Inflammatory macrophage treated with lipopolysaccharide for 4 hours (primary cell): Measurements from ENCODE around the gene MYO7A.

ENCODE experiments used
- DNase-seq: peaks from one replicate; pipeline ENCODE4 v3.0.0-alpha.2; 2020

Gene MYO7A

GRCh38 chr11:77147668-77148321 lies 19.7 kb downstream of the MYO7A start:
- no peak for DNase-seq

- DNase-seq = no peak
These were observed 21.1 kb downstream of the MYO7A start for GRCh38 chr11:77148963-77149715.

DNA sequence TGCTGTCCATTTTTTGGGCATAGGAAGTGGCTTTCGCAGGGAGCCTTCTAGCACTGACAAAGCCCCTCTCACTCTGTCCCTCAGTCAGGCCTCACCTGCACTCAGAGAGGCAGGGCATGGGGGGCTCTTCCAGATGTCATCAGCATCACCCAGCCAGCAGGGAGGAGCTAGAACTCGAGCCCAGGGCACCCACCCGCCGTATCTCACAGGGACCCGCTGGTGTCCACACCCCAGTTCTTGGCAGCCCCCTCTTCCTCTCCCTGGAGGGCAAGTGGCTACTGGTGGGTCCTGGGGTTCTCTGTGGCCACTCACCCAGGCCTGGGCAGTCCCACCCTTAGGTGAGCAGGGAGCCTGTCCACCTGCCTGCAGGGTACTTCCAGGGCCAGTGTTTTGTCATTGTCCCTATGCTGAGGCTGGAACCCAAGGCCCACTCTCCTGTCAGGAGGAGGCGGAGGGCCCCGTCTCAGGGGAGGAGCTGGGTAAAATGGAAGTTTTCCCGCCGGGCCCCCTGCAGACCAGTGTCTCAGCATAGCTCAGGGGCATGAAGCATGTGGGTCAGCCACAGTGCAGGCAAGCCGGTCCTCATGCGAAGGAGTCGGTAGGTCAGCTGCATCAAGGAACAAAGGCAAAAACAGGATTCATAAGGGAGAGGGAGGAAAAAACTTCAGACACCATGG lies 21.8 kb downstream of the MYO7A start:
- no peak for DNase-seq

GRCh38 chr11:77150836-77151235 lies 22.8 kb downstream of the MYO7A start:
- DNase-seq = no peak

- peak; percentile 27 for DNase-seq
These were observed 23.9 kb downstream of the MYO7A start for GRCh38 chr11:77151804-77152509.

GRCh38 chr11:77152846-77153245 lies 24.8 kb downstream of the MYO7A start:
- DNase-seq = no peak

DNA sequence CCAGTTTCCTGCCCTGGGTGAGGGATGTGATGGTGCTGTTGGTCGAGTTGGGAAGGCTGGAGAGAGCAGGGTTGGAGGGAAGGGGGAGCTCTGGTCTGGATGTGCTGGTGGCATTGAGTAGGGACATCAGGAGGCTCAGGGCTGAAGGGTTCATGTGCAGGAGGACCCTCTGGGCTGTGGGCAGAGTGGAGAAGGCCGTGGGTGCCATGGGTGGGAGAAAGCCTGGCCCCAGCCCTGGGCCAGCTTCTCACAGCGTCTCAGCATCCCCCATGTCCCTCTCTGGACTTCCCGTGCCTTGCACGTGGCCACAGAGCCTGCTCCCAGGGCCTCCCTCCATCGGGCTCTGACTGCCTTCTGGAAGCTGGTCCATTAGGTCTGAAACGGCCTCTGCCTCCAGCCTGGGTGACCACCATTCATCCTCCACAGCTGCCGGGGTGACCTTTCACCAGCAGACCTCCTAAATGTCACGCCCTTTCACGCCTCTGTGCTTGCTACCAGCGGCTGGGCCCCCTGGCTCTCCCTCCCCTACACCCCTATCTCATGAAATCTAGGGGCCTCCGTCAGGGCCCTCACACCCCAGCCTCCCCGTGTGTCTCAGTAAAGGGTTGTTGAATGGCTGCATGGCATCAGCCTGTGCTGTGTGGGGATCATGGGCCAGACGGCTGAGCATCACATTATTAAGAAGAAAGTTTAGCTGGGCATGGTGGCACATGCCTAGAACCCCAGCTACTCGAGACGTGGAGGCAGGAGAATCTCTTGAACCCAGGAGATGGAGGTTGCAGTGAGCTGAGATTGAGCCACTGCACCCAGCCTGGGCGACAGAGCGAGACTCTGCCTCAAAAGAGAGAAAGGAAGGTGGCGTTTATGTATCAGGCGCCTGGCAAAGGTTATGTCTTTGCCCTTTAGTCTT lies 25.5 kb downstream of the MYO7A start:
- DNase-seq = no peak

- DNase-seq = no peak
These were observed 26.5 kb downstream of the MYO7A start for GRCh38 chr11:77154381-77155081.

- no peak for DNase-seq
These were observed 27.0 kb downstream of the MYO7A start for GRCh38 chr11:77155082-77155475.

DNA sequence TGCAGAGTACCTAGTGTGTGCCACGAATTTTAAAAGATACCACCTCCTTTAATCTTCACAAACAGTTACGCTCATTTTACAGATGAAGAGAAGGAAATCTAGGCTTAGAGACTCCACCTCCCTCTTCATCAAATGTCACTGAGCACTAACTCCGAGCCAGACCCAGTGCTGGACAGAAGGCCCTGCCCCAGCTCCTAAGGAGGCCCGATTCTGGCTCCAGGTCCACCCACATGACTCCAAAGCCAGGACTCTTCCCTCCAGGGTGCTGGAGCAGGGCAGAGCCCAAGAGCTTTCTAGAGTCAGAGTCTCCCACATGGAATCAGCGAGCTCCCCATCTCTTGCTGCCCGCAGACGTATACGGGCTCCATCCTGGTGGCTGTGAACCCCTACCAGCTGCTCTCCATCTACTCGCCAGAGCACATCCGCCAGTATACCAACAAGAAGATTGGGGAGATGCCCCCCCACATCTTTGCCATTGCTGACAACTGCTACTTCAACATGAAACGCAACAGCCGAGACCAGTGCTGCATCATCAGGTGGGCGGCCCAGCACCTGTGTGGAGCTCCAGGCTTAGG lies 27.6 kb downstream of the MYO7A start:
- DNase-seq = no peak

GRCh38 chr11:77156396-77157195 lies 28.6 kb downstream of the MYO7A start:
- DNase-seq = no peak

GRCh38 chr11:77158041-77158695 lies 30.1 kb downstream of the MYO7A start:
- DNase-seq = no peak

GRCh38 chr11:77159219-77159936 lies 31.3 kb downstream of the MYO7A start:
- no peak for DNase-seq

- DNase-seq = no peak
These were observed 32.0 kb downstream of the MYO7A start for GRCh38 chr11:77159937-77160495.

GRCh38 chr11:77163271-77163670 lies 35.2 kb downstream of the MYO7A start:
- no peak for DNase-seq

DNA sequence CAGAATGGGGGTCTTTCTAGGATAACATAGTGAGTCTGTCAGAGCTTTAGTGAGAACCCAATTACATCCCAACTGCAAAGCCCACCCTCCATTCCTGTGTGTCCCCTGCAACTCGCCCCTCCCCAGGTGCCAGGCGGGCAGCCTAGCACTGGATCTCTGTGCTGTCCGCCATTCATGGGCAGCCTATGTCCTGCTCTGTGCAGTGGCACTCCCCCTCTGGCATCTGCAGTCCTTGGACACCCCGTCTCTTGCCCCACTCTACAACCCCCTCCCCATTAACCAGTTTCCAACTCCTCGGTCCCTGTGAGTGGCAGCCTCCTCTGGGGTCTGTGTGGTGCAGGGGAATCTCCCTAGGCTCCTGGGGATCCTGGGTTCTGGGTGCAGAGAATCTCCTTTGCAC lies 37.0 kb downstream of the MYO7A start:
- DNase-seq = no peak

GRCh38 chr11:77166021-77166420 lies 38.0 kb downstream of the MYO7A start:
- DNase-seq = no peak

- no peak for DNase-seq
These were observed 39.1 kb downstream of the MYO7A start for GRCh38 chr11:77167111-77167626.

DNA sequence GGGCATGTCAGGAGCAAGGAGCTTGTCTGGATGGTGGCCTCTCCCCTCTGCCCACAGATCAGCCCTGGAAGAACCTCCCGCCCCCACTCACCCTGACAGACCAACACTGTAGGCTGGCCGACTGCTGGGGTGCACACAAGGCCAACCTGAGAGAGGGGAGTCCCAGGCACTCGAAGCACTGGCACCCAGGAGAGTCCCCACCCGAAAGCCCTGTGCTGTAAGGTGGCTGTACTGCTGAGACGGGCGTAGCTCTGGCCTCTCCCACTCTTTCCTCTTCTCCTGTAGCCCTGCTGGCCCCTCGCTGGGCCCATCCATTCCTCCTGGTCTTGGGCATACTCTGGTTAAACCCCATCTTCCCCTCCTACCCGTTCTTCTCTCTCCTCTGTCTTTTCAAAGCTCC lies 39.7 kb downstream of the MYO7A start:
- DNase-seq = no peak
